OCI-LY7 (cell line): ENCODE measurements around the gene CTNND2. TPM values are rescaled to one million over a fixed set of nuclear protein-coding genes. Genes with fewer than 3 reads are reported as not detected.

Source experiments
- BruUV-seq: library from RNA; stranded (reverse); fragments of 400-500 nt; replicated peaks from 2 replicates; lab custom pipeline; 2021; lab: Mats Ljungman, UMichigan
- CTCF ChIA-PET: fragments of 300-600 bp; sonication (Branson Sonifier 250); formaldehyde crosslinking; loops from one replicate; lab custom pipeline; 2022; ENCODE audit warnings: antibody characterized with exemption; ENCODE audit not compliant: unreplicated experiment; lab: Charles Lee
- POLR2A ChIA-PET: fragments of 300-600 bp; sonication (Branson Sonifier 250); formaldehyde crosslinking; loops from one replicate; lab custom pipeline; 2022; ENCODE audit warnings: antibody characterized with exemption; lab: Charles Lee
- DNase-seq: peaks from one replicate; pipeline ENCODE4 v3.0.0-alpha.2; 2015; ENCODE audit warnings: low spot score
- H2AFZ ChIP-seq: fragments of 200-600 bp; sonication (generic), shearing (Covaris generic); 2 replicates; pipeline ENCODE4 v1.6.1; 2014; ENCODE audit warnings: mild to moderate bottlenecking, antibody characterized with exemption, low read length, moderate library complexity
- H3K27ac ChIP-seq: fragments of 200-600 bp; sonication (generic); 2 replicates; pipeline ENCODE4 v1.5.1; 2014; ENCODE audit warnings: mixed run types, low read depth, mild to moderate bottlenecking, moderate library complexity, low read length, inconsistent platforms; ENCODE audit not compliant: poor library complexity, severe bottlenecking
- H3K36me3 ChIP-seq: fragments of 200-600 bp; sonication (generic); 2 replicates; pipeline ENCODE4 v1.6.1; 2014; ENCODE audit warnings: mild to moderate bottlenecking, antibody characterized with exemption, low read length, moderate library complexity, mixed read lengths; ENCODE audit not compliant: insufficient read depth
- H3K4me1 ChIP-seq: fragments of 200-600 bp; sonication (generic); 2 replicates; pipeline ENCODE4 v1.5.1; 2014; ENCODE audit warnings: mild to moderate bottlenecking, low read length; ENCODE audit not compliant: insufficient read depth, poor library complexity, severe bottlenecking
- H3K4me2 ChIP-seq: fragments of 200-600 bp; sonication (generic); 2 replicates; pipeline ENCODE4 v1.6.1; 2014; ENCODE audit warnings: mild to moderate bottlenecking, low read length
- H3K4me3 ChIP-seq: fragments of 200-600 bp; sonication (generic); 2 replicates; pipeline ENCODE4 v1.5.1; 2014; ENCODE audit warnings: mild to moderate bottlenecking, low read depth, low read length; ENCODE audit not compliant: poor library complexity, severe bottlenecking
- H3K79me2 ChIP-seq: fragments of 200-600 bp; sonication (generic); 2 replicates; pipeline ENCODE4 v1.6.1; 2016; ENCODE audit warnings: low read depth, mild to moderate bottlenecking, low read length, moderate library complexity, mixed read lengths; ENCODE audit not compliant: insufficient read depth
- H3K9me2 ChIP-seq: fragments of 200-600 bp; sonication (generic); 2 replicates; pipeline ENCODE4 v1.6.1; 2016; ENCODE audit warnings: mild to moderate bottlenecking, low read length, mixed read lengths; ENCODE audit not compliant: insufficient read depth
- H3K9me3 ChIP-seq: fragments of 200-600 bp; sonication (generic); 2 replicates; pipeline ENCODE4 v1.6.1; 2014; ENCODE audit warnings: mild to moderate bottlenecking, mixed run types, low read length, mixed read lengths
- H4K20me1 ChIP-seq: fragments of 200-600 bp; sonication (generic); 2 replicates; pipeline ENCODE4 v1.6.1; 2014; ENCODE audit warnings: mild to moderate bottlenecking, antibody characterized with exemption, low read length, moderate library complexity, mixed read lengths; ENCODE audit not compliant: insufficient read depth
- EZH2phosphoT487 ChIP-seq: fragments of 200-600 bp; sonication (generic); IDR thresholded peaks from 2 replicates; pipeline ENCODE4 v1.6.1; 2018; ENCODE audit warnings: low read depth, borderline replicate concordance, mild to moderate bottlenecking, mixed run types, antibody characterized with exemption, low read length, moderate library complexity, mixed read lengths
- intact Hi-C: fragments of 100-400 bp; cut with micrococcal nuclease; formaldehyde crosslinking; loops from one replicate; pipeline ENCODE4 v1.10.0; 2022; ENCODE audit not compliant: unreplicated experiment
- total RNA-seq, 2 experiments: library from RNA; depleted of rRNA in 1 of 2; stranded (reverse); fragments of >200 nt in 1 of 2; shearing (Covaris generic) in 1 of 2; gene quantifications; 2 replicates each; pipeline ENCODE4 v1.2.3, GENCODE V29; 2014 to 2022
- TF ChIP-seq, protein P1 (sequence below): fragments of 200-600 bp; sonication (generic); conservative IDR thresholded peaks from 2 replicates; pipeline ENCODE4 v1.5.1; 2014; ENCODE audit warnings: mild to moderate bottlenecking, antibody characterized with exemption, low read length, moderate library complexity, mixed read lengths

Gene CTNND2
- total RNA-seq, 2 experiments from 2014 or later: not detected

DNA sequence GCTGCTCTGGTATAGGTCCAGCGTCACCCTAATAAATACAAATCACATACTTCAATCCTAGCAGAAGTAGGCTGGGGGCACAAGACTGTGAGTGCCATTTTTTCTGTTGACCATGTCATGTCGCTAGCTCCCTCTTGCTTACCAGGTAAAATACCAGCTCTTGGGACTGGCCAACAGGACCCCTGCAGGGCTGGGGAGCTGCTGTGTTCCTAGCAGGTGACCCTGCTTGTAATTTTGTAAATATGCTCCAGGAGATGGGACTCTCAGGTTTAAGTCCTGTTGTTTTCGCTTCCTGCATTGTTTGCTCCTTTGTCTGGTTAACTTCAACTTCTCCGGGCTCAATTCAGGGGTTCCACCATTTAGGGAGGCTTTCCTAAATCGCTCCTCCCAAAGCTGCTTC lies 856.6 kb downstream of the CTNND2 start:
- ChIA-PET POLR2A (no interaction called here), CTCF (no interaction called here)
- no peaks in the 10 kb centered on the region for H3K4me1 ChIP-seq
- no peak overlapping the region for H3K27ac ChIP-seq
- no peaks in the 10 kb centered on the region for H3K9me3 ChIP-seq
- H3K36me3 ChIP-seq: no peaks in the 10 kb centered on the region
- DNase-seq: no peak
- intact Hi-C loops: no loop called here
- TF ChIP-seq EZH2phosphoT487: no peak
- TF ChIP-seq, protein P1, sequence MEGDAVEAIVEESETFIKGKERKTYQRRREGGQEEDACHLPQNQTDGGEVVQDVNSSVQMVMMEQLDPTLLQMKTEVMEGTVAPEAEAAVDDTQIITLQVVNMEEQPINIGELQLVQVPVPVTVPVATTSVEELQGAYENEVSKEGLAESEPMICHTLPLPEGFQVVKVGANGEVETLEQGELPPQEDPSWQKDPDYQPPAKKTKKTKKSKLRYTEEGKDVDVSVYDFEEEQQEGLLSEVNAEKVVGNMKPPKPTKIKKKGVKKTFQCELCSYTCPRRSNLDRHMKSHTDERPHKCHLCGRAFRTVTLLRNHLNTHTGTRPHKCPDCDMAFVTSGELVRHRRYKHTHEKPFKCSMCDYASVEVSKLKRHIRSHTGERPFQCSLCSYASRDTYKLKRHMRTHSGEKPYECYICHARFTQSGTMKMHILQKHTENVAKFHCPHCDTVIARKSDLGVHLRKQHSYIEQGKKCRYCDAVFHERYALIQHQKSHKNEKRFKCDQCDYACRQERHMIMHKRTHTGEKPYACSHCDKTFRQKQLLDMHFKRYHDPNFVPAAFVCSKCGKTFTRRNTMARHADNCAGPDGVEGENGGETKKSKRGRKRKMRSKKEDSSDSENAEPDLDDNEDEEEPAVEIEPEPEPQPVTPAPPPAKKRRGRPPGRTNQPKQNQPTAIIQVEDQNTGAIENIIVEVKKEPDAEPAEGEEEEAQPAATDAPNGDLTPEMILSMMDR: no peak
- H2AFZ ChIP-seq: no peak overlapping the region
- H3K4me2 ChIP-seq: no peak overlapping the region
- H3K79me2 ChIP-seq: no peaks in the 10 kb centered on the region
- H4K20me1 ChIP-seq: no peaks in the 10 kb centered on the region
- no peak overlapping the region for H3K4me3 ChIP-seq
- BruUV-seq: no TSS peak
- no peaks in the 10 kb centered on the region for H3K9me2 ChIP-seq

DNA sequence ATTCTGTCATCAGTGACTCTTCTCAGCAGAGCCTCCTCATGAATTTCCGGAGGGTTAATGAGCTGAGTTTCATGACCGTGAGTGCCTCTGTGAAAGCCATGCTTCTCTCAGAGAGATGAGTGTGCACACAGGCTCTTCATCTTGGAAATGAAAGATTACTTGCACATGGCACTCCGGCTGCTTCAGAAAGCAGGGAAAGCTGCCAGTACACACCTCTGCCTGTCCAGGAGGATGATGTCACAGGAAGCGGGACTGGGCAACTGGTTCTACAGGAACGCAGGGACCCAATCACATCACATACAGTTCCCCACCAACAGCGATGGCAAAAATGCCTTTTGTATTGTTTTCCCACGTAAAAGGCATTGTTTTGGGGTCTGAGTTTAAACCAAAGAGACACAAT lies 857.2 kb downstream of the CTNND2 start:
- TF ChIP-seq, protein P1: no peak
- TF ChIP-seq EZH2phosphoT487: no peak
- no TSS peak for BruUV-seq
- Histone ChIP-seq H3K9me2 (no peaks in the 10 kb centered on the region), H3K4me3 (no peak overlapping the region), H3K4me1 (no peaks in the 10 kb centered on the region), H4K20me1 (no peaks in the 10 kb centered on the region), H3K79me2 (no peaks in the 10 kb centered on the region), H3K9me3 (no peaks in the 10 kb centered on the region), H3K36me3 (no peaks in the 10 kb centered on the region), H3K27ac (no peak overlapping the region), H3K4me2 (no peak overlapping the region), H2AFZ (no peak overlapping the region)
- intact Hi-C loops: no loop called here
- no peak for DNase-seq
- ChIA-PET POLR2A (no interaction called here), CTCF (no interaction called here)

DNA sequence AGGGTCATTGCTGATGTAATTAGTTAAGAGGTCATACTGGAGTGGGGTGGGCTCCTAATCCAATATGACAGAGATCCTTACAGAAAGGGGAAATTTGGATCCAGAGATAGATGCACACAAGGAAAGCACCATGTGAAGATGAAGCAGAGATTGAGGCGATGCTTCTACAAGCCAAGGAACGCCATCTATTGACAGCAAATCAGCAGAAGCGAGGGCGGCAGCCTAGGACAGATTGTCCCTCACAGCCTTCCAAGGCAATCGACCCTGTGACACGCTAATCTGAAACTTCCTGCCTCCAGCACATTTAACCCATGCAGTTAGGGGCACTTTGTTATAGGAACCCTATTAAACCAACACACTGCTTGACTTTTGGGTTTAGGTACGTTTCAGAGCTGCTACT lies 858.1 kb downstream of the CTNND2 start:
- no peak for DNase-seq
- no peaks in the 10 kb centered on the region for H3K36me3 ChIP-seq

More for the DNA sequence above, 858.1 kb downstream of the CTNND2 start:
- H3K9me3 ChIP-seq: no peaks in the 10 kb centered on the region
- no TSS peak for BruUV-seq
- no peak overlapping the region for H2AFZ ChIP-seq
- H3K4me1 ChIP-seq: no peaks in the 10 kb centered on the region
- ChIA-PET CTCF (no interaction called here), POLR2A (no interaction called here)
- no peaks in the 10 kb centered on the region for H3K79me2 ChIP-seq
- TF ChIP-seq, protein P1: no peak
- no peak for TF ChIP-seq EZH2phosphoT487
- H3K27ac ChIP-seq: no peak overlapping the region
- H3K4me2 ChIP-seq: no peak overlapping the region
- H3K9me2 ChIP-seq: no peaks in the 10 kb centered on the region
- H4K20me1 ChIP-seq: no peaks in the 10 kb centered on the region
- H3K4me3 ChIP-seq: no peak overlapping the region
- intact Hi-C loops: no loop called here
